GM12892 (cell line): ENCODE measurements around the gene PIP4K2A. TPM values are rescaled to one million over a fixed set of nuclear protein-coding genes. Genes with fewer than 3 reads are reported as not detected.
"Not testable (repeated sequence)": the region's sequence is repeated elsewhere in the genome, so short reads cannot be mapped to it uniquely, and the experiment has no call there.

Source experiments
- DNase-seq: peaks from one replicate; pipeline ENCODE4 v3.0.0; 2011; ENCODE audit not compliant: insufficient read length
- FAIRE-seq: peaks from 2 replicates; lab custom pipeline; 2011; peaks lifted over from hg19 to GRCh38; lab: Jason Lieb, UNC
- POLR2A ChIP-seq: IDR thresholded peaks from 2 replicates; pipeline ENCODE4 v1.6.1; 2011; ENCODE audit warnings: low read depth, low read length, control low read depth
- POLR2AphosphoS5 ChIP-seq: IDR thresholded peaks from 2 replicates; pipeline ENCODE4 v1.6.1; 2011; ENCODE audit warnings: low read depth, low read length, control low read depth
- TAF1 ChIP-seq: IDR thresholded peaks from 2 replicates; pipeline ENCODE4 v1.6.1; 2011; ENCODE audit warnings: low read depth, mild to moderate bottlenecking, control low read depth, low read length, borderline replicate concordance
- polyA plus RNA-seq: library from polyadenylated mRNA; unstranded; fragments of >200 nt; gene quantifications from one replicate; pipeline ENCODE4 v1.2.1, GENCODE V29; 2012; ENCODE audit warnings: missing spikeins, inconsistent platforms; ENCODE audit not compliant: missing spikeins

PIP4K2A gene
- polyA plus RNA-seq = 66.0 TPM

DNA sequence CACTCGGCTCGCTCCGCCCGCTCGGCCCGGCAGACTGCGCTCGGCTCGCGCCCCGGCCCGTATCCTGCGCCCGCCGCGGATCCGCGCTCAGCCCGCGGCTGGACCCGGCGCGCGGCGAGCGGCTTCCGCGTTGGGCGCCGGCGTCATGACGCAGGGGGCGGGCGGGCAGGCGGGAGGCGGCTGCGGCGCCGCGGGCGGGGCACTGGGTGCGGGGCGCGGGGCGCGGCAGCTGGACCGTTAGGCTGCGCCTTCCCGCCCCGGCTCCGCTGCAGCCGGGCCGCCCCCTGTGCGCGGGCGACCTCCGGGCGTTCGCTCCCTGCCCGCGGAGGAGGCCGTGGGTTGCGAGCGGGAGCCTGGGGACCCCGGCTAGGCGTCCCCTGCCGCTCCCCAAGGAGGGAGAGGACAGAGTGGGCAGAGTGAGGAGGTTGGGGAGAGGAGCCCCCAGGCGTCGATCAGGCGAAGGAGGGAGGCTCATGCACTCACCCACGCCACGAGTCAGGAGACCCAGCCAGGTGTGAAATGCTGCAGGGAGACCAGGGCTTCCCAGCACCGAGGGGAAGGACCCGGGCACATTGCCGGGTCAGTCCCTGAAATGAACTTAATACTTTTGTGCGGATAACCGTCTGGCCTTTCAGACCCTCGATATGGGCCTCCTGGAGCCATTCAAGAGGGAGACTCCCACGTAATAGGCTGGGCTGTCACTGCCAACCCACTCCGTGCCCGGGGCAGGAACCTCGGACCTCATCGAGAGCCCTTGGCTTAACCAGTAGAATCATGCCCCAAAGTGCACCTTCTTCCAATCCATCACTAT, at the start of gene PIP4K2A:
PIP4K2A (minus strand) TSS at position 100 of the 811 bp plus-strand sequence. CDS start 252 bp downstream, outside the sequence.
- FAIRE-seq (peak; percentile 90), DNase-seq (peak; percentile 71)
- no peak for TF ChIP-seq TAF1
- peak; percentile 85; the same call in 1 of the 2 replicates for TF ChIP-seq POLR2A

GRCh38 chr10:22761569-22762220, 47.3 kb upstream of the PIP4K2A start:
- DNase-seq (no peak), FAIRE-seq (no peak)
- TF ChIP-seq POLR2AphosphoS5 = no peak
- TF ChIP-seq TAF1 = no peak
- no peak for TF ChIP-seq POLR2A

- no peak for TF ChIP-seq POLR2A
- DNase-seq = no peak
- no peak for FAIRE-seq
Measured at GRCh38 chr10:22760025-22760424, 45.6 kb upstream of the PIP4K2A start.

GRCh38 chr10:22758867-22759266, 44.5 kb upstream of the PIP4K2A start:
- DNase-seq (no peak), FAIRE-seq (no peak)
- TF ChIP-seq POLR2A (no peak), TAF1 (no peak), POLR2AphosphoS5 (no peak)

- FAIRE-seq (no peak), DNase-seq (no peak)
- TF ChIP-seq TAF1 (no peak), POLR2AphosphoS5 (no peak), POLR2A (no peak)
Measured at GRCh38 chr10:22754296-22754695, 39.9 kb upstream of the PIP4K2A start.

DNA sequence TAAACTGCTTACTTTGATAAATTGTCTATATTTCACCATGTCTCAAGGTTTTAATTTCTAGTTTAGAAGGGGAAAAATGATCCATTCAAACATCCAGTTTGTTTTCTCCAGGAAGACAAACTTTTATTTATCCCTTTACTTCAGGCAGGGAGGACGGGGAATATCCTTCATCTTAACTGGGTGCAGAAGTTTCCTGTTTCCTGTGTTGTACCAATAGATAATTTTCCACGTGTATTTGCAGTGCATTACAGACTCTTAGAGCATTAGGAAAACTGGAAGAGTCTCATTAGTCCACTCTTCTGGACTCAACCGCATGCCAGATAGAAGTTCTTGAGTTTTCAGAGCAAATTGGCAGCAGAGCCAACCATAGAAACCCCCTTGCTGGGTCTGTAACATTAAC, 39.4 kb upstream of the PIP4K2A start:
- no peak for FAIRE-seq
- DNase-seq = no peak
- TF ChIP-seq POLR2AphosphoS5 (no peak), POLR2A (no peak), TAF1 (no peak)

GRCh38 chr10:22752272-22752889, 38.0 kb upstream of the PIP4K2A start:
- peak; percentile 24 for FAIRE-seq
- no peak for DNase-seq
- TF ChIP-seq TAF1 = no peak
- TF ChIP-seq POLR2AphosphoS5 = no peak
- no peak for TF ChIP-seq POLR2A

- FAIRE-seq (no peak), DNase-seq (no peak)
- TF ChIP-seq POLR2AphosphoS5 = no peak
- no peak for TF ChIP-seq POLR2A
- TF ChIP-seq TAF1 = no peak
Measured at GRCh38 chr10:22750131-22750530, 35.8 kb upstream of the PIP4K2A start.

DNA sequence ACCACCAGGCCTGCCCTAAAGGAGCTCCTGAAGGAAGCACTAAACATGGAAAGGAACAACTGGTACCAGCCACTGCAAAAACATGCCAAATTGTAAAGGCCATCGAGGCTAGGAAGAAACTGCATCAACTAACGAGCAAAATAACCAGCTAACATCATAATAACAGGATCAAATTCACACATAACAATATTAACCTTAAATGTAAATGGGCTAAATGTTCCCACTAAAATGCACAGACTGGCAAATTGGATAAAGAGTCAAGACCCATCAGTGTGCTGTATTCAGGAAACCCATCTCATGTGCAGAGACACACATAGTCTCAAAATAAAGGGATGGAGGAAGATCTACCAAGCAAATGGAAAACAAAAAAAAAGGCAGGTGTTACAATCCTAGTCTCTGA, 30.5 kb upstream of the PIP4K2A start:
- not testable (repeated sequence) for DNase-seq, FAIRE-seq

DNA sequence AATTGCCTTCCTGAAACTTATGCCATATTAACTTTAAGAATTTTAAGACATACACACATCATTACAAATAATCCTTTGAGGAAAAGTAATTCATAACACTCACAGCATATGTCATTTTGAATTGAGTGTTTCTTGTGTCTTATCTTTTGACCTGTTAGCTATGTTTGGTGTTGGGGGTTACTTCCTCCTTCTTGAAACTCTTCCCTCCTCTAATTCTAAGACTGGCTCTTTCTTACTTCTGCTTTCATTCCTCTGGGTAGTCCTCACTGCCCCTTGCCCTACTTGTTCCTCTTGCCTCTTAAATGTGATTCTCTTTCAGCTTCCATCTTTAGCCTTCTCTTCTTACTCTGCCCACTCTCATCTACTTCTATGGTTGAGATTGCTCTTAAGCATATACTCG, 28.3 kb upstream of the PIP4K2A start:
- FAIRE-seq (peak; percentile 92), DNase-seq (no peak)
- TF ChIP-seq POLR2AphosphoS5 = no peak
- no peak for TF ChIP-seq TAF1
- TF ChIP-seq POLR2A = no peak

GRCh38 chr10:22741631-22742030, 27.3 kb upstream of the PIP4K2A start:
- FAIRE-seq, DNase-seq: not testable (repeated sequence)

GRCh38 chr10:22740180-22740579, 25.8 kb upstream of the PIP4K2A start:
- no peak for FAIRE-seq
- TF ChIP-seq TAF1 = no peak
- no peak for TF ChIP-seq POLR2AphosphoS5
- no peak for TF ChIP-seq POLR2A
- DNase-seq = no peak

GRCh38 chr10:22737587-22737986, 23.2 kb upstream of the PIP4K2A start:
- FAIRE-seq (no peak), DNase-seq (no peak)

More at GRCh38 chr10:22737587-22737986, 23.2 kb upstream of the PIP4K2A start:
- no peak for TF ChIP-seq POLR2AphosphoS5
